RKO (cell line): Measurements from ENCODE around the gene MADD.

Experiments used
- DNase-seq: peaks from one replicate; pipeline ENCODE4 v3.0.0-alpha.2; 2016; ENCODE audit warnings: low spot score

The MADD gene

GRCh38 chr11:47251751-47252150 lies 18.2 kb upstream of the MADD start:
- no peak for DNase-seq

GRCh38 chr11:47253660-47254059 lies 16.3 kb upstream of the MADD start:
- DNase-seq = no peak

DNA sequence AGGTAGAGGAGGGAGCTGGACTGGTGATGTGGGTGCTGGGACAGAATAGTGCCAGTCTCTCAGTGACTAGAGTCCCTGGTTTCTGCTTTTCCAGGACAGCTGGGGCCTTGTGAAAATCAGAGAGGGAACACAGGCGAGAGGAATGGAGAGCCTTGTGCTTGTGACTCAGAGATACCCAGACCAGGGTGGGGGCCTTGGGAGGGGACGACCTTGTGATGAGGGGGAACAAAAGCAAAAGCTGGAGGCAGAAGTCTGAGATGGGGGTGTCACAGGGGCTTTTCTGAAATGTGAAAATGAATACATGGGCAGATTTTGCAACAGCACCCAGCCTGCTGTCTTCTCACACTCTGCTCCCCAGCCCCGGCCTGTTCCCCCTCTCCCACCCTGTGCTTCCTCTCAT lies 15.5 kb upstream of the MADD start:
- no peak for DNase-seq

GRCh38 chr11:47256374-47256773 lies 13.6 kb upstream of the MADD start:
- DNase-seq = no peak

GRCh38 chr11:47257177-47257516 lies 12.8 kb upstream of the MADD start:
- no peak for DNase-seq

GRCh38 chr11:47257517-47258316 lies 12.2 kb upstream of the MADD start, which contains the start of gene NR1H3:
Gene NR1H3 (plus strand): TSS chr11:47257996. CDS start chr11:47259217, 1,221 bp downstream.
- no peak for DNase-seq

DNA sequence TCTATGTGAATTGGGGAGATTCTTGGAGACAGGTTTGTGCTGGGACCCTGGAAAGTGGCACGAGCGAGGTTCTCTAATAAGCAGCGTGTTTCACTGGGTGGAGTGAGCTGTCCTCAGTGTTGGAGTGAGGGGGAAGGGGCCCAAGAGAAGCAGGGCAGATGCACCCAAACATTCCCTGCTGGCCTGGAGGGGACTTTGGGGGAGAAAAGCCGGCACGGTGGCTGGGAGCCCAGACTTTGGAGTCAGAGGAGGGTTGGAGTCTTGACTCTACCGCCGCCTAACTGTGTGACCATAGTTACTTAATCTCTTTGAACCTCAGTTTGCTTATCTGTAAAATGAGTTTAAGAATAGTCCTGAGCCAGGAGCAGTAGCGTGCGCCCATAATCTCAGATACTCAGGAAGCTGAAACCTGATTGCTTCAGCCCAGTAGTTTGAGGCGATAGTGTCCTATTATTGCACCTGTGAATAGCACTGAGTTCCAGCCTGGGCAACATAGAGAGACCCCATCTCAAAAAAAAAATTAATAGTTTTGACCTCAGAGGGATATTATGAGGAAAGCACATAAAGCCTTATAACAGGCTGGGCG lies 11.5 kb upstream of the MADD start:
- no peak for DNase-seq

GRCh38 chr11:47259232-47259977 lies 10.5 kb upstream of the MADD start:
- DNase-seq = peak; percentile 39

DNA sequence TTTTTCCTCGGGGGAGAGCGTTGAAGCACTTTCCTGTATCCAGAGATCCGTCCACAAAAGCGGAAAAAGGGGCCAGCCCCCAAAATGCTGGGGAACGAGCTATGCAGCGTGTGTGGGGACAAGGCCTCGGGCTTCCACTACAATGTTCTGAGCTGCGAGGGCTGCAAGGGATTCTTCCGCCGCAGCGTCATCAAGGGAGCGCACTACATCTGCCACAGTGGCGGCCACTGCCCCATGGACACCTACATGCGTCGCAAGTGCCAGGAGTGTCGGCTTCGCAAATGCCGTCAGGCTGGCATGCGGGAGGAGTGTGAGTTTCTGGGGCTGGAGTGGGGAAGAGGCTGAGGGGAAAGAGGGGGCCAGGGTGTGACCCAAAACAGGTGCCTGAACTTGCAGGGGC lies 9.6 kb upstream of the MADD start:
- no peak for DNase-seq

GRCh38 chr11:47261291-47261800 lies 8.6 kb upstream of the MADD start:
- DNase-seq = no peak

GRCh38 chr11:47264119-47264518 lies 5.8 kb upstream of the MADD start:
- no peak for DNase-seq

DNA sequence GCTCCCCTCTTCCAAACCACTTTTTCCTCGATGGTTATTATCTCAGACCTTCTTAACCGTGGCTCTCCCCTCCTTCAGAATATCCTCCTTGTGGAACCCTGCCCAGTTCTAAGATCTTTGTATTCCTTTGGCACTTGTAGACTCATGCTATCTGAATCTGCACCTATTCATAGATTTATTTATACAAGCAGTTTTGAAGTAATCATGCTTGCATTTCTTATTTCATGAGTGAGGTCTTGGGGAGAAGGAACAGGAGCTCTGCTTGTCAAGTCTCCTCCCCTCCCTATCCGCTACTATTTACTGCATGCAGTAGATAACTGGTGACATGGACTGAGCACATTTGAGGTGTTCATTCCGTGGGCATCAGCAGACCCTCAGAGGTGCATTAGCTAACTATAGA lies 5.4 kb upstream of the MADD start:
- no peak for DNase-seq

GRCh38 chr11:47267876-47268275 lies 2.1 kb upstream of the MADD start:
- no peak for DNase-seq

GRCh38 chr11:47268448-47269001 lies 1.4 kb upstream of the MADD start:
- no peak for DNase-seq

DNA sequence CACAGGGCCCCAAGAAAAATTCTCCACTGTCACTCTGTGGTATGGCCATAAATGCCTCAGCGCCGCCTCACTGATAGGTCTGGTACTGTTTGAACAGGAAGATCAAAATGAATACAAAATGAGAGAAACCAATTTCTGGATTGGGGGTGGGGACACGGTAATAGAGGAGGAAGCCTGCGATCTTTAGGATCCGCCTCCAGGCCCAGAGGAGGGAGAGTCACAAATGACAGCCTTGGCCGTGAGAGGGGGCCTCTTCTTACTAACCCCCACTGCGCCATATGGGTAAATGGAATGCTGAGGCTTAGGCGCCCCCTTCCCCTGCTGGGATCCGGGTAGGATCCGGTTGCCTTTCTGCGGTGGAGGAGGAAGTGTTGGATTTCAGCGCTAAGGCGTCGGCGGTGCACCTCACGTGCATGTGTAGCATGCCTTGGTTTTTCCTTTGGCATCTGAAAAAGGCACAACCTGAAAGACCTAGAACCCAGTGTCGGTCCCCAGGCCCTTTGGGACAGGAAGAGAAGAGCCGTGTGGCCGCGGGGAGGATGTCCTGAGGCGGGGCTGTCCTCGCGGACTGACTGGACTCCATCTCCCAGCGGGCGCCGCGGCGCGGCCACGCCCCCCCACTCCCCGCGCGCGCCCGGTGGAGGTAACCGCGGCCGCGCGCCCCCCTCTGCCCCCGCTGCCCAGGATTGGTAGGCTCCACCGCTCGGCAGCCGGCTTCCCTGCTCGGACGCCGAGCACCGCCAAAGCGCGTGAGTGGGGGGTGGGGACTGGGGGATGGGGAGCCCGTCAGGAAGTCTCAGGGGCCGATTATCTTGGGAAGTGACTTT lies 718 bp upstream of the MADD start:
- peak; percentile 88 for DNase-seq

- DNase-seq = peak; percentile 64
Observed at GRCh38 chr11:47270331-47271271, 668 bp downstream of the MADD start.

GRCh38 chr11:47271328-47271727 lies 1.4 kb downstream of the MADD start:
- no peak for DNase-seq

DNA sequence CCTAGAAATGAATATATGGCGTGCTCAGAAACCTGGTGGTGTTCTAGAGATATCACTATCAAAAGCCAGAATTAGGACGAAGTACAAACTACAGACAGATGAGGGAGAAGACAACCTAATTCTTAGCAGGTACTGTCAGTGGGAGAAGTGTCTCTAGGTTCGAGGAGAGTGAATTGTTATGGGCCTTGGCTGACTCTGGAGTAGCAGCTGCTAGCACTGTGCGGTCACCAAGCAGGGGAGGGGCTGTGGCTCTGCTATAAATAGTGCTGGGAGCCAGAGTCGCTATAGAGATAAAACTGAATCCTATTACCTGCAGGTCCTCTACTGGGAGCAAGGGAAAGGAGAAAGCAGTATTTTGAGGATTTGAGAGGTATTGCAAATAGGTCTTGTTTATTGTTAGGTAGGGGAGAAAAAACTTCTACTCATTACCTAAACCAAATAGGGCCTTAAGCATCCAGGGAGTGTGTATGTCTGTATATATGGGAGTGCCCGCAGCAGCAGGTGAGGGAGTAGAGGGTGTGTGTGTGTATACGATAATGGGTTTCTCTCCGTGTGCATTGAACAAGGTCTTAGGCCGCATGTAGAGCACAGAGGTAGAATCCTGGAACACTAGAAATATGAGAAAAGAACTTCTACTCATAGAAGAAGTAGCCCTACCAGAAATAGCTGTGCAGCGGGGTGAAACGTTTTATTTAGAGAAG lies 2.2 kb downstream of the MADD start:
- DNase-seq = no peak

GRCh38 chr11:47272706-47273105 lies 2.8 kb downstream of the MADD start:
- DNase-seq = peak; percentile 39
